ENCODE measurements around the gene NAGK. TPM values are rescaled to one million over a fixed set of nuclear protein-coding genes. Genes with fewer than 3 reads are reported as not detected.
"Not testable (repeated sequence)": the region's sequence is repeated elsewhere in the genome, so short reads cannot be mapped to it uniquely, and the experiment has no call there.

Gene NAGK
- total RNA-seq, 1 donor from 2014 or later, result 54.6 TPM

DNA sequence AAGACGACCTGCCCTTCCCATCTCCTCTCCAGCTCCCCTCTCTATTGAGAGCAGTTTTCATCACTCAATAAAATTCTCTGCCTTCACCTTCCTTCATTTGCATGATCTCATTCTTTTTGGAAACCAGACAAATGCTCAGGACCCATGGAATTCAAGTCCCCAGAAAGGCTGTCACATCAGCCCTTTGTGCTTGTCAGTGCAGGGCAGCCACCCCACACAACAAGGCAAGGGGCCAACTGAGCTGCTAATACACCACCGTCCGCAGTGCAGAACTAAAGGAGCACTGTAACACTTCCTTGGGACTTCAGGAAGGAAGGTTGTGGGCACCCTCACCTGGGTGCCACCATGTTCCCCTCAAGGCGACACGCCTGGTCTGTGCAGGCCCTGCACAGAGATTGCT is 35.4 kb downstream of the NAGK start:
- no peak for DNase-seq (ENCODE audit: low read depth)

GRCh38 chr2:71106463-71106862 is 38.0 kb downstream of the NAGK start:
- DNase-seq (ENCODE audit: low read depth), result not testable (repeated sequence)

GRCh38 chr2:71108091-71108490 is 39.6 kb downstream of the NAGK start:
- no peak for DNase-seq (ENCODE audit: low read depth)

GRCh38 chr2:71113843-71114242 is 45.4 kb downstream of the NAGK start:
- DNase-seq (ENCODE audit: low read depth), result no peak

- DNase-seq (ENCODE audit: low read depth), result no peak
Observed at GRCh38 chr2:71117063-71117462, 48.6 kb downstream of the NAGK start.

- DNase-seq (ENCODE audit: low read depth), result no peak
Observed at GRCh38 chr2:71120195-71120594, 51.7 kb downstream of the NAGK start.

DNA sequence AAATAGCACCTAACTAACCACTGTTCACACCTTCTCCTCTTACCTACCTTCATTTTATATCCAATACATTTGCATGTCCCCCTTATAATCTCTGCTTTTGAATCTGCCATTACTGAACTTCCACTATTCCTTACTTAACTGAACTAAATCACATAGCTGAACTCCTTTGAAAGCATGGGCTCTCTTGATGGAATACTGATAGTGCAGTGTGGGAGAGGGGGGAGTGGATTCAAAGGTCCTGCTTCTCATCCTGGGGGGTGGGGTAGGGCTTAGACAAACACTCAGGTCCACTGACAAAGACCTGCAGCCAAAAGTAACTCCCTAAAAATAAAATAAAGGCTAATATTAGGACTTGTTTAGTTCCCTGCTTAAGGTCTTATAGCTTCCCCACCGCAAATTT is 53.0 kb downstream of the NAGK start:
- DNase-seq (ENCODE audit: low read depth), result no peak

DNA sequence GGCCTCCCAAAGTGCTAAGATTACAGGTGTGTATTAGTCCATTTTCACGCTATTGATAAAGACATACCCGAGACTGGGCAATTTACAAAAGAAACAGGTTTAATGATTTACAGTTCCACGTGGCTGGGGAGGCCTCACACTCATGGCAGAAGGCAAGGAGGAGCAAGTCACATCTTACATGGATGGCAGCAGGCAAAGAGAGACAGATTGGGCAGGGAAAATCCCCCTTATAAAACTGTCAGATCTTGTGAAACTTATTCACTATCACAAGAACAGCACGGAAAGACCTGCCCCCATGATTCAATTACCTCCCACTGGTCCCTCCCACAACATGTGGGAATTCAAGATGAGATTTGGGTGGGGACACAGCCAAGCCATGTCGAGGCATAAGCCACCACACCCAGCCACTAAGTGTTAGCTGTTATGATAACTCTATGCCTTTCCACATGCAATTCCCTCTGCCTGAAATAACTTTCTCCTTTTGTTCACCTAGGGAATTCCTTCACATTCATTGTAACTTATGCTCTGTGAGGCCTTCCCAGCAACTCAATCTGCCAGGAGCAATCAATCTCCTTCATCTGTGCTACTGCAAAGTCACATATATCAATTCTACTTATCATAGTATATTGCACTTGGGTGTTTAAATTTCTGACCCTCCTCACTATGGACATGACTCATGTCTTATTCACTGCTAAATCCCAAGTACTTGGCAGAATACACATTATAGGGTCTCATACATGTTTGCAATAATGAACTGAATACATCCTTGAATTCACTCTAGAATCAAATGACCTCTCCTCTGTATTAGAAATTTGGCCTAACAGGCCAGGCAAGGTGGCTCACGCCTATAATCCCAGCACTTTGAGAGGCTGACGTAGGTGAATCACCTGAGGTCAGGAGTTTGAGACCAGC is 54.2 kb downstream of the NAGK start:
- no peak for DNase-seq (ENCODE audit: low read depth)

DNA sequence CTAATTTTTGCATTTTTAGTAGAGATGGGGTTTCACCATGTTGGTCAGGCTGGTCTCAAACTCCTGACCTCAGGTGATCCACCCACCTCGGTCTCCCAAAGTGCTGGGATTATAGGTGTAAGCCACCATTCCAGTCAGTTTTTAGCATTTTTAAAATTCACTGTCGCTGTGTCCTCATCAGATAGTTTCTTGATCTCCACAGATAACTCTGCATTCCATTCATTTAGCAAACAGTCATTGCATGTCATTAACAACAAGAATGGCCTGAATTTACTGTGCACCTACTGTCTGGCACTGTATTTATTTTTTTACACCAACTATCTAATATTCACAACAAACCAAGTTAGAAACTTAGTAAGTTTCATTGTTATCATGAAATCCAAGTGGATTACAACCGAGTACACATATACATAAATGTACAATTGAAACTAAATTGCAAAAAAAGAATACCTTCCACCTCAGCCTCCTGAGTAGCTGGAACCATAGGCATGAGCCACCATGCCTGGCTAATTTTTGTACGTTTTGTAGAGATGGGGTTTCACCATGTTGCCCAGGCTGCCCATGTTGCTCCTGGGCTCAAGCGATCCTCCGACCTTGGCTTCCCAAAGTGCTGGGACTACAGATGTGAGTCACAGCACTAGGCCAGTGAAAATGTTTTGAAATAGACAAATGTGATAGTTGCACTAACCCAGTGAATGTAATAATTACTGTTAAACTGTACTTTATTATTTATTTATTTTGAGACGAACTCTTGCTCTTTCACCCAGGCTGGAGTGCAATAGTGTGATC is 57.3 kb downstream of the NAGK start:
- no peak for DNase-seq (ENCODE audit: low read depth)

GRCh38 chr2:71126957-71127356 is 58.5 kb downstream of the NAGK start:
- no peak for DNase-seq (ENCODE audit: low read depth)

Other genes with a start within 250 kb of the NAGK start
- 0.10 TPM in 1 of 2 replicates, not detected in the other for gene CLEC4F, start 248.0 kb upstream of the NAGK start, total RNA-seq
- 0.26 TPM in 1 of 2 replicates, not detected in the other for gene CD207, start 232.8 kb upstream of the NAGK start, total RNA-seq
- gene VAX2, start 168.1 kb upstream of the NAGK start, total RNA-seq, result 16.4 and 24.0 TPM in 2 replicates
- gene ATP6V1B1, start 132.7 kb upstream of the NAGK start, total RNA-seq, result 1.7 and 3.8 TPM in 2 replicates
- 1.5 TPM in 1 of 2 replicates, not detected in the other for gene ANKRD53, start 90.0 kb upstream of the NAGK start, total RNA-seq
- gene TEX261, start 73.8 kb upstream of the NAGK start, total RNA-seq, result 37.9 and 51.4 TPM in 2 replicates
- gene MCEE, start 61.6 kb downstream of the NAGK start, total RNA-seq, result 16.1 and 16.4 TPM in 2 replicates
- gene MPHOSPH10, start 62.0 kb downstream of the NAGK start, total RNA-seq, result 25.9 and 29.0 TPM in 2 replicates
- gene PAIP2B, start 158.5 kb downstream of the NAGK start, total RNA-seq, result 0.78 and 0.83 TPM in 2 replicates

All from myocyte (in vitro differentiated cells).